ENCODE results near the gene PARD3. TPM values are rescaled to one million over a fixed set of nuclear protein-coding genes. Genes with fewer than 3 reads are reported as not detected.

PARD3 gene
- total RNA-seq, 1 experiment from 2014 or later: 19.3 TPM

GRCh38 chr10:34585422-34586112, 229.5 kb downstream of the PARD3 start:
- DNase-seq (ENCODE audit: low spot score): no peak

- peak; percentile 6 for DNase-seq (ENCODE audit: low spot score)
Observed at GRCh38 chr10:34584164-34584563, 230.9 kb downstream of the PARD3 start.

GRCh38 chr10:34581801-34582532, 233.1 kb downstream of the PARD3 start:
- no peak for DNase-seq (ENCODE audit: low spot score)

GRCh38 chr10:34580643-34581042, 234.5 kb downstream of the PARD3 start:
- DNase-seq (ENCODE audit: low spot score): peak; percentile 45

GRCh38 chr10:34580214-34580613, 234.9 kb downstream of the PARD3 start:
- no peak for DNase-seq (ENCODE audit: low spot score)

GRCh38 chr10:34578468-34578867, 236.6 kb downstream of the PARD3 start:
- no peak for DNase-seq (ENCODE audit: low spot score)

GRCh38 chr10:34576797-34577196, 238.3 kb downstream of the PARD3 start:
- no peak for DNase-seq (ENCODE audit: low spot score)

GRCh38 chr10:34575882-34576281, 239.2 kb downstream of the PARD3 start:
- DNase-seq (ENCODE audit: low spot score): no peak

- DNase-seq (ENCODE audit: low spot score): no peak
Observed at GRCh38 chr10:34574353-34574934, 240.7 kb downstream of the PARD3 start.

- no peak for DNase-seq (ENCODE audit: low spot score)
Observed at GRCh38 chr10:34570887-34571286, 244.2 kb downstream of the PARD3 start.

GRCh38 chr10:34567659-34568253, 247.3 kb downstream of the PARD3 start:
- DNase-seq (ENCODE audit: low spot score): no peak

GRCh38 chr10:34565934-34566333, 249.2 kb downstream of the PARD3 start:
- no peak for DNase-seq (ENCODE audit: low spot score)

- DNase-seq (ENCODE audit: low spot score): no peak
Observed at GRCh38 chr10:34558093-34558583, 257.0 kb downstream of the PARD3 start.

GRCh38 chr10:34557173-34557572, 257.9 kb downstream of the PARD3 start:
- DNase-seq (ENCODE audit: low spot score): no peak

GRCh38 chr10:34555653-34556052, 259.4 kb downstream of the PARD3 start:
- no peak for DNase-seq (ENCODE audit: low spot score)

GRCh38 chr10:34553747-34554146, 261.3 kb downstream of the PARD3 start:
- no peak for DNase-seq (ENCODE audit: low spot score)

- DNase-seq (ENCODE audit: low spot score): no peak
Observed at GRCh38 chr10:34551295-34551694, 263.8 kb downstream of the PARD3 start.

- DNase-seq (ENCODE audit: low spot score): no peak
Observed at GRCh38 chr10:34549953-34550352, 265.1 kb downstream of the PARD3 start.

GRCh38 chr10:34549001-34549400, 266.1 kb downstream of the PARD3 start:
- no peak for DNase-seq (ENCODE audit: low spot score)

GRCh38 chr10:34548466-34548865, 266.6 kb downstream of the PARD3 start:
- DNase-seq (ENCODE audit: low spot score): no peak

- no peak for DNase-seq (ENCODE audit: low spot score)
Observed at GRCh38 chr10:34547695-34548094, 267.4 kb downstream of the PARD3 start.

- no peak for DNase-seq (ENCODE audit: low spot score)
Observed at GRCh38 chr10:34547291-34547690, 267.8 kb downstream of the PARD3 start.
